GM18520 (cell line): ENCODE results near the gene FAM131C.
"Not testable (repeated sequence)": the region's sequence is repeated elsewhere in the genome, so short reads cannot be mapped to it uniquely, and the experiment has no call there.

Experiments used
- ATAC-seq: cut with Tn5 transposase; IDR thresholded peaks from one replicate; pipeline ENCODE4 v1.9.1; 2021; ENCODE audit not compliant: unreplicated experiment

FAM131C gene

GRCh38 chr1:16041200-16041599 is 32.3 kb downstream of the FAM131C start:
- ATAC-seq, result no peak

DNA sequence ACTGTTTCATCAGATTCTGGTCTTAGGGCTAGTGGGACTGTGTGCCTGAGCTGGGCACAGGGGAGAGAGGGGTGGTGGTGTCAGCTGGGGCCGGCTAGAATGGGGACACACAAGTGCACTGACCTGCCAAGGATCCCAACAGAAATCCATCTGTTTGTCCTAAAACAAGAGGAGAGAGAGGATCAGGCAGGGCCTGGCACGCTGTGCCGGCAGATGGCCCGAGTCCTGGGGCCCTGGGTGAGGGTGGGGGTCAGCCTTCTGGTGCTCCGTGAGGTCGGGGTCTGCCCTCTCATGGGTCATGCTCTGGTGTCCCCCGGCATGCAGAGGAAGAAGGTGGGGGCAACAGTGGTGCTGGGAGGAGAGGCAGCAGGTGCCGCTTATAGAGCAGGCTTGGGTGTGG is 33.6 kb downstream of the FAM131C start:
- not testable (repeated sequence) for ATAC-seq

GRCh38 chr1:16038620-16038912 is 34.9 kb downstream of the FAM131C start:
- no peak for ATAC-seq

DNA sequence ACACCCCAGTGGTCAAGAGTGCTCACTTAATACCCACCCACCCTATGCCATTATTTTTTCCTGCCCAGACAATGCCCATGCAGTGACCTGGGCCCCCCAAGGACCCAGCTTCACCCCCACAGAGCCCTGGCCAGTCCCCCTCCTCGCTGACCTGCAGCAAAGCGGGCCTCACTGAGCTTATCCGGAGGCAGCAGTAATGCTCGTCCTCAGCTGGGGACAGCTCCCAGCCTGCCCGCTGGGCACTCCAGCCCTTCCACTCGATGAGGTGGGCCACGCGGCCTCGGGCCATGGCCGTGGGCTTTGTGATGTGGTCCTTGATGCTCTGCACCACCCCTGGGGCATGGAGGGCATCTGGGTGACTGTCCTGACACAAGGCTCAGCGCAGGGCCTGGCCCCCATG is 37.0 kb downstream of the FAM131C start:
- ATAC-seq, result not testable (repeated sequence)

DNA sequence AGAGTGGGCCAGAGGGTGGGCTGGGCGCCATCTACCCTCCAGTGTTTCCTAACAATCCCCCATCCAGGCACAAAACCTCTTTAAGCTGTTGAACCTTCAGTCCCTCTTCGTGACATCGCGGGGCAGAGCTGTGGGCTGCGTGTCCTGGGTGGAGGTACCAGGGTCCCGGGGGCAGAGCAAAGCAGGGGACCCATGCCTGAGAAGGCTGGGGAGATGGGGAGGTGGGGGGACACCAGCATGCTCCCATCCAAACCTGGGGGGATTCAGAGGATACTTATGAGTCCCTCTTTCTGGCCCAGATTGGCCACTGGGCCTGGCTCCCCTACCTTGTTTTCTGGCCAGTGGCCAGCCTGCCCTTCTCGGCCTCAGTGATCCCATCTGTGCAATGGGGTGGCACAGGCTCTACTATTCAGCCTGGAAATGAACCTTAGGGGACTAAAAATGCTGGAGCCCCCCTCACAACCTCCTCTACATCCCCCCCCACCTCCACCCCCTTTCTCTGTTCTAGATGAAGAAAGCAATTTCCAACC is 40.3 kb downstream of the FAM131C start:
- ATAC-seq, result not testable (repeated sequence)

- no peak for ATAC-seq
These were observed 40.9 kb downstream of the FAM131C start for GRCh38 chr1:16032388-16033102.

GRCh38 chr1:16031551-16031950 is 41.9 kb downstream of the FAM131C start:
- no peak for ATAC-seq

DNA sequence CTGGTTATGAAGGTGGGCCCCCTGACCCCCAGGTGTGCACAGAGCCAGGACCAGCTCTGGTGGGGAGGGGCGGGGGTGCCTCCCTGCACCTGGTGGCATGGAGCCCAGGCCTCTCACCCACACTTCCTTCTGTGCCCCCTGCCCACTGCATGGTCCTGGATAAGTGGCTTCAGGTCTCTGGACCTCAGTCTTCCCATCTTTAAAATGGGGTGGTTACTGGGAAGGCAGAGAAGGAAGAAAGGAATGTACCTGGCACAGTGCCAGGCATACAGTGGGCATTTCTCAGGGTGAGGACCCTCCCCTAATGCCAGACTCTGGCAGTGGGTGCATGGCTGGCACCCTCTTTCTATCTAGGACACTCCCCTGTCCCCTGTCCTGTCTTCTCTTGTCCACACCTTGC is 44.2 kb downstream of the FAM131C start:
- ATAC-seq, result no peak

- not testable (repeated sequence) for ATAC-seq
These were observed 44.5 kb downstream of the FAM131C start for GRCh38 chr1:16029003-16029268.

DNA sequence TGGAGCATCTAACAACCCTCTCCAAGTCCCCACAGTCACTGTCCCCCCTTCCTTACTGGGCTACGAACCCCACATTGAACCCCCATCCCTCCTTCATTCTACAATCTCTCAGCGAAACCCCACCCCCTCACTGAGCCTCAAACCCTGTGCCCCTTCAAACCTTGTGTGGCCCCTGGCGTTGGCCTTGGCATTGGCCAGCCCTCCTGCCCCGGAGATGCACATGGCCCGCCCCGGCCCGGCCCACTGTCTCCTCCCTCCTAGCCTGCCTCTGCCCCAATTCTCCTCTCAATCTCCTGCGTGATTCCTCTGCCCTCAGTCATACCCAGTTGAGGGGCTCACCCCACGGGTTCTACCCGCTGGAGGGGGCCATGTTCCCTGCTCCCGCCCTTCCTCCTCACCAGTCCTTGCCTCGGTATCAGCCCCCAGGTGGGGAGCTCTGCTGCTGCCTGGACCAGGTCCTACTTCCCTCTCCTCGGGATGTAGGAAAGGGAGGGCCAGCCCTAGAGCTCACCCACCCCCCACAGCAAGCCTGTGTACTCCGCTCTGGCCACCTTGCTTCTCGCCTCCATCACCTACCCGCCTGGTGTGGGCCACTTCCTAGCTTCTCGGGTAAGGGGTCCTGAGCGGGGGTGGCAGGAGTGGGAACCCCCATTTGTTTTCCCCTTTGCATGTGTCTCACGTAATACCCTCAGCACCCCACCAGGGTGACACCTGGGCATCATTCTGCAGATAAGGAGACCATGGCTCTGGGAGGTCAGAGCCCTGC is 45.0 kb downstream of the FAM131C start:
- ATAC-seq, result no peak

- no peak for ATAC-seq
These were observed 46.5 kb downstream of the FAM131C start for GRCh38 chr1:16026723-16027484.

DNA sequence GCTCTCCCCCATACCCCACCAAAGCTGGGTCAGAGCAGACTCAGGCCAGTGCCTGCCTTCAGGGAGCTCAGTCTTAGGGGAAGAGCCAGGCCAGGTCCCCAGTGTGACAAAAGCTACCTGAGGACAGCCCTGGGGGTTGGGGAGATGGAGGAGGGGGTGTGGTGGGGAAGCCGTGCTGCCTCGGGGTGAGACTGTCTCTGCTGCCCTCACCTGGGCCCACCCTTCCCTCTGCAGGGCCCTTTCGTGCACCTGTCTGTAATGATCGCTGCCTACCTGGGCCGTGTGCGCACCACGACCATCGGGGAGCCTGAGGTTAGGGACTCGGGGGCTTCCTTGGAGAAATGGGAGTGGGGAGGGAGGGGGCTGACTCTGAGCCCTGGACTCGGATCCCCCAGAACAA is 47.1 kb downstream of the FAM131C start:
- ATAC-seq, result not testable (repeated sequence)

- no peak for ATAC-seq
These were observed 50.3 kb downstream of the FAM131C start for GRCh38 chr1:16023050-16023653.

GRCh38 chr1:16022393-16022792 is 51.1 kb downstream of the FAM131C start:
- no peak for ATAC-seq

DNA sequence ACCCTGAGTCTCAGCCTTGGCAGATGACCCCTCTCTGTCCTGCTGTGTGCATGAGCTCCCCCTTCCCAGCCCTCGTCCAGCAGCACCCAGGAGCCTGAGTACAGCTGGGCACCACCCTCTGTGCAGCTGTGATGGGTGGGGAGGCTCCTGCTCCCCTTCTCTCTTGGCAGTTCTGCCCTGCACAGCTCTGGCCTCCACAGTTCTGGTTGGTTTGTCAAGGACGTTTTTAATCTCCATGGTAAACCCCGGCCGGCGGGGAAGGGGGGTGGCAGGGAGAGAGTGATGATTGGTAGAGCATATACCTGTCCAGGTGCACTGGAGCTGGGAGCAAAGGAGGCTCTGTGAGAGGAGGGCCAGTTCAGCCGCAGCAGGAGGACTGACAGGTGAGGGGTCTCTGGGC is 51.8 kb downstream of the FAM131C start, which contains the start of gene CLCNKA:
CLCNKA (plus strand) TSS at position 356 of the 400 bp plus-strand sequence. CDS start 584 bp downstream, outside the sequence.
- no peak for ATAC-seq

GRCh38 chr1:16020878-16021277 is 52.6 kb downstream of the FAM131C start:
- not testable (repeated sequence) for ATAC-seq

DNA sequence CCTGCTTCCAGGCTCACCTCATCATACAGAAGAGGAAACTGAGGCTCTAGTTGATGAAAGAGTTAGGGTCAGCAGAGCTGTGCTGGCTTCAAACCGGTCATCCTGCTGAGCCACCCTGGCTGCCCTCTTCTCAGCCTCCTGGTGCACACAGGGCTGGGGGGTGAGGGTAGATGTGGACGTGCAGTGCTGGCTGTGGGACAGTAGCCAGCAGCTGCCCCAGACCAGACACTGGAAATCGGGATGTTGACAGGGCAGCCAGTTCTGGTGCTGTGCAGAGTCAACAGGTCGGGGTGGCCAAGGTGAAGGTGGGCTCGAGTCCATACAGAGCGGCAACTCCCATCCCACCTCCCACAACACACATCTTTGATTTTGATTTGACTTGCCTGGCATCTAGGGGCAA is 53.1 kb downstream of the FAM131C start:
- ATAC-seq, result no peak

GRCh38 chr1:16019644-16020277 is 53.7 kb downstream of the FAM131C start:
- no peak for ATAC-seq

DNA sequence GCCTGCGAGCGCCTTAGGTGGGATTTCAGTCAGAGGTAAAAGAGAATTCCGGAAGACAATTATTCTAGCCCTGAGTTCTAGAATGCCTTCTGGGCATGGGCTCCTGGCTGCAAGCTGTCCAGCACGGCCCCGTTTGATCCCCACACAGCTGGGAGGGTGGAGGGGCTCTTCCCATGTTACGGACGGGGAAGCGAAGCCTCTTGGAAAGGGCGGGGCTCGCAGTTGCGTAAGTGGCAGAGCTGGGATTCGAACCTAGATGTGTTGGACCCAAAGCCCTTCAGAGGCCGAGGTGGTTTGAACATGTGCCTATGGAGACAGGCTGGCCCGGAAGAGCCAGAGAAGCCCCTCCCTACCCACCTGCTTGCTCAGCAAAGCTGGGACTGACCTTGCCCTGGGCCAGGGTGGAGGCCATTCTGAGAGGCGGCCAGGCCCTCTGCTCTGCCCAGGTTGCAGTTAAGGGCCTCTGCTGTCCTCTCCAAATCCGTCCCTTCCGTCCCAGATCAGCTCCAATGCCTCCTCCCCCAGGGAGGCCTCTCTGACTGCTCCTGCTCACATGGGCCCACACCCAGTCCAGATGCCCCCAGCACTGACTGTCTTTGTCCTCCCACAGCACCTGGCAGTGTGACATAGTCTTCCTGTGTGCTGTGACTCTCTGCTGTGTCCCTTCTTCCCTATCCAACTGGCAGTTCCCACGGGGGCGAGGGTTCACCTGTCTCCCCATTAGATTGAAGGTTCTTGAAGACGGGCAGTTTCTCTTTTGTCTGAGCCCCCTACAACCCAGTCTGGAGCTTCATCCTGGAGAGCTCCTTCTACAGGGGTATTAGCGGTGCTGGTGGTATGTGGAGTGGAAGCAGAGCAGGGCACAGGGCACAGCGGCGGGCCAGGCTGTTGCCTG is 54.5 kb downstream of the FAM131C start:
- ATAC-seq, result no peak

GRCh38 chr1:16018308-16018707 is 55.1 kb downstream of the FAM131C start:
- no peak for ATAC-seq
